PC-9 (cell line): Measurements from ENCODE around the gene ARHGEF33.

Experiments used
- CTCF ChIP-seq: fragments of 200-600 bp; sonication (generic); conservative IDR thresholded peaks from 2 replicates; pipeline ENCODE4 v1.6.1; 2017; ENCODE audit warnings: mixed run types, antibody characterized with exemption, mild to moderate bottlenecking, moderate library complexity
- EZH2 ChIP-seq: fragments of 200-600 bp; sonication (generic); IDR thresholded peaks from 2 replicates; pipeline ENCODE4 v1.8.0; 2017; ENCODE audit warnings: antibody characterized with exemption, low read depth

DNA sequence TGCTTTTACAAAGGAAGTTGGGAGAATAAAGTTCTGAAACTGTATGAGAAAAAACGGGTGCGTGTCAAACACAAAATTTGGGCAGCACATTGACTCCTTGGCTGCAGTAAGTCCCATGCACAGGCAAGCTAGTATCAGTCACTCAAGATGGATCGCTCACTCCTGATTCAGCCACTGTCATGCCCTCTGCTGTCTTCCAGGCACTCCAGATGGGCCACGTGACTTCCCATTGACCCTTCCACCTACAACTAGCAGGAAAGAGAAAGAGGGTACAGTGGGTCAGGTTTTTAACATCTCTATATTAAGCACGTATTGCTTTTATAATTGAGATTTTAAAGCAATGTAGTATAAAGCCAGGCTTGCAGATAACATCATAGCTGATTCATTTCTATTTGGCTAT lies 8.6 kb downstream of the ARHGEF33 start:
- no peak for TF ChIP-seq CTCF
- TF ChIP-seq EZH2 = no peak
